Measurements from ENCODE around the gene MORC2.
A peak's percentile ranks its signal among the peaks of the same experiment; 100 is the strongest.

Gene MORC2

GRCh38 chr22:30875481-30876215, 92.9 kb downstream of the MORC2 start:
- ChIA-PET POLR2A (no interaction called here), CTCF (interaction anchor here (0.5 to 1.8 kb wide), 3 partner anchors 15 to 44 kb away, joined by 3 to 5 read pairs (median 5); no protein-coding TSS in a partner anchor)
- Histone ChIP-seq H3K27ac (ENCODE audit: extremely low read depth, low read depth, low read length) (no peak overlapping the region), H3K4me1 (ENCODE audit: control insufficient read depth, insufficient read depth, low read length) (peaks cover 13% of the 10 kb centered on the region), H3K36me3 (ENCODE audit: control insufficient read depth in 2 of 2, insufficient read depth in 1 of 2, low read length in 2 of 2) (peaks cover 0 to 3% of the 10 kb centered on the region in 2 experiments; a peak in 1 of 3 replicates), H3K9me3 (ENCODE audit: control insufficient read depth, insufficient read depth, low read depth, low read length) (no peaks in the 10 kb centered on the region), H3K4me3 (ENCODE audit: low read depth, low read length) (no peak overlapping the region)
- peak; percentile 40; the same call in 1 of the 2 replicates for TF ChIP-seq ZBTB17 (tag by site-specific recombination; IDR thresholded peaks at IDR 0.05)
- no peak for TF ChIP-seq ZNF768 (tag by site-specific recombination; IDR thresholded peaks at IDR 0.05)
